Right hindlimb (tissue), 1 donor: ENCODE data around the gene GATAD2A.

Experiments used
- DNase-seq: peaks from one replicate; pipeline ENCODE4 v3.0.0-alpha.2; 2018

GATAD2A gene

GRCh38 chr19:19549804-19550464, 144.5 kb downstream of the GATAD2A start:
- DNase-seq, result no peak

GRCh38 chr19:19550485-19550929, 145.0 kb downstream of the GATAD2A start:
- peak; percentile 85 for DNase-seq

- DNase-seq, result peak; percentile 64
Observed at GRCh38 chr19:19550972-19551852, 145.7 kb downstream of the GATAD2A start.

- peak; percentile 79 for DNase-seq
Observed at GRCh38 chr19:19551853-19552192, 146.3 kb downstream of the GATAD2A start.

- peak; percentile 46 for DNase-seq
Observed at GRCh38 chr19:19552798-19553197, 147.3 kb downstream of the GATAD2A start.

- no peak for DNase-seq
Observed at GRCh38 chr19:19553670-19554069, 148.2 kb downstream of the GATAD2A start.

GRCh38 chr19:19554074-19555023, 148.9 kb downstream of the GATAD2A start:
- peak; percentile 52 for DNase-seq

- no peak for DNase-seq
Observed at GRCh38 chr19:19558055-19558454, 152.6 kb downstream of the GATAD2A start.
